22Rv1 (cell line): ENCODE data around the gene CENPP.

Experiments
- CTCF ChIP-seq: fragments of 450-650 bp; IDR thresholded peaks from 2 replicates; pipeline ENCODE4 v1.5.1; 2017; ENCODE audit warnings: mild to moderate bottlenecking
- ZFX ChIP-seq: fragments of 450-650 bp; IDR thresholded peaks from 2 replicates; pipeline ENCODE4 v1.6.1; 2017; ENCODE audit warnings: antibody characterized with exemption, borderline replicate concordance

- TF ChIP-seq CTCF (no peak), ZFX (no peak)
Measured at GRCh38 chr9:92404042-92404836, 78.5 kb downstream of the CENPP start, which contains the start of gene OGN.
